ENCODE data around the gene SLIT3.

SLIT3 gene

GRCh38 chr5:168681556-168682183, 619.3 kb downstream of the SLIT3 start:
- no peak for DNase-seq

GRCh38 chr5:168680395-168680794, 620.5 kb downstream of the SLIT3 start:
- no peak for DNase-seq

- DNase-seq: peak; percentile 80
Measured at GRCh38 chr5:168679515-168679920, 621.4 kb downstream of the SLIT3 start.

GRCh38 chr5:168676501-168676900, 624.4 kb downstream of the SLIT3 start:
- peak; percentile 12 for DNase-seq

GRCh38 chr5:168675883-168676408, 625.0 kb downstream of the SLIT3 start:
- DNase-seq: no peak

- no peak for DNase-seq
Measured at GRCh38 chr5:168674893-168675482, 626.0 kb downstream of the SLIT3 start.

GRCh38 chr5:168672888-168673287, 628.1 kb downstream of the SLIT3 start:
- no peak for DNase-seq

- no peak for DNase-seq
Measured at GRCh38 chr5:168672016-168672415, 628.9 kb downstream of the SLIT3 start.

GRCh38 chr5:168670881-168671575, 629.9 kb downstream of the SLIT3 start:
- no peak for DNase-seq

GRCh38 chr5:168669668-168670378, 631.1 kb downstream of the SLIT3 start:
- DNase-seq: no peak

GRCh38 chr5:168669156-168669555, 631.8 kb downstream of the SLIT3 start:
- DNase-seq: no peak

GRCh38 chr5:168668078-168668477, 632.9 kb downstream of the SLIT3 start:
- DNase-seq: no peak

GRCh38 chr5:168667301-168667840, 633.6 kb downstream of the SLIT3 start:
- DNase-seq: no peak

- DNase-seq: no peak
Measured at GRCh38 chr5:168666356-168666755, 634.6 kb downstream of the SLIT3 start.

- DNase-seq: no peak
Measured at GRCh38 chr5:168663276-168664004, 637.5 kb downstream of the SLIT3 start.

GRCh38 chr5:168661593-168662485, 639.1 kb downstream of the SLIT3 start:
- DNase-seq: no peak

- no peak for DNase-seq
Measured at GRCh38 chr5:168660691-168661090, 640.2 kb downstream of the SLIT3 start.

GRCh38 chr5:168659286-168659847, 641.6 kb downstream of the SLIT3 start:
- DNase-seq: no peak

GRCh38 chr5:168658394-168658793, 642.5 kb downstream of the SLIT3 start:
- no peak for DNase-seq

- no peak for DNase-seq
Measured at GRCh38 chr5:168656633-168657032, 644.3 kb downstream of the SLIT3 start.

GRCh38 chr5:168655316-168655715, 645.6 kb downstream of the SLIT3 start:
- DNase-seq: no peak

Measured in left hindlimb (tissue), 1 donor.